HCT116 (cell line): ENCODE data around the gene ANKRD39. TPM values are rescaled to one million over a fixed set of nuclear protein-coding genes. Genes with fewer than 3 reads are reported as not detected.

ENCODE experiments used
- ATAC-seq: fragments of 200-7000 bp; cut with Tn5 transposase; 2 replicates; pipeline ENCODE4 v1.9.1; 2020; ENCODE audit warnings: mild to moderate bottlenecking, moderate library complexity
- BruUV-seq: library from RNA; stranded (reverse); fragments of 400-500 nt; replicated peaks from 2 replicates; lab custom pipeline; 2021; lab: Mats Ljungman, UMichigan
- CTCF ChIA-PET: fragments of 300-600 bp; sonication (Branson Sonifier 250); formaldehyde crosslinking; loops from one replicate; lab custom pipeline; 2021; ENCODE audit warnings: antibody characterized with exemption; lab: Charles Lee
- POLR2A ChIA-PET: fragments of 300-600, 350-600 bp; sonication (Branson Sonifier 250); formaldehyde crosslinking; loops from one replicate; lab custom pipeline; 2021; ENCODE audit warnings: antibody characterized with exemption; lab: Charles Lee
- RAD21 ChIA-PET, 2 experiments: fragments of 300-600 bp; sonication (Branson Sonifier 250); formaldehyde crosslinking; loops; one replicate each; lab custom pipeline; 2023; ENCODE audit warnings: low total read pairs in 2 of 2; ENCODE audit not compliant: uncharacterized antibody in 2 of 2, unreplicated experiment in 2 of 2, low non-redundant PET in 1 of 2; lab: Charles Lee
- DNase-seq: peaks from one replicate; pipeline ENCODE4 v3.0.0-alpha.2; 2010; ENCODE audit warnings: low read depth, low spot score
- H2AFZ ChIP-seq: fragments of 200-600 bp; shearing (Covaris generic), sonication (generic); 2 replicates; pipeline ENCODE4 v1.6.1; 2017; ENCODE audit warnings: low read depth, mixed run types, mixed read lengths, antibody characterized with exemption, low read length; ENCODE audit not compliant: poor library complexity, severe bottlenecking
- H3K27ac ChIP-seq: 2 replicates; pipeline ENCODE4 v1.5.1; 2012; ENCODE audit warnings: low read depth, low read length
- H3K27me3 ChIP-seq: fragments of 200-600 bp; sonication (generic); 2 replicates; pipeline ENCODE4 v1.6.1; 2016; ENCODE audit warnings: mixed run types, low read length, mixed read lengths; ENCODE audit not compliant: insufficient read depth
- H3K36me3 ChIP-seq, 2 experiments: fragments of 200-500 bp in 1 of 2; fragments of 200-600 bp in 1 of 2; sonication (Bioruptor generic) in 1 of 2; sonication (generic) in 1 of 2; 2 replicates each; pipeline versions ENCODE4 v1.5.1 to v1.6.1; 2014 to 2016; ENCODE audit warnings: low read length in 2 of 2, inconsistent platforms in 1 of 2, mixed read lengths in 1 of 2, mixed run types in 1 of 2; ENCODE audit not compliant: insufficient read depth in 2 of 2, control insufficient read depth in 1 of 2
- H3K4me1 ChIP-seq, 2 experiments: fragments of 200-600 bp in 1 of 2; sonication (generic) in 1 of 2; 2 replicates each; pipeline versions ENCODE4 v1.5.1 to v1.6.1; 2012 to 2017; ENCODE audit warnings: low read length in 2 of 2, inconsistent platforms in 1 of 2, mild to moderate bottlenecking in 1 of 2, mixed read lengths in 1 of 2, mixed run types in 1 of 2, moderate library complexity in 1 of 2; ENCODE audit not compliant: insufficient read depth in 2 of 2, control insufficient read depth in 1 of 2
- H3K4me2 ChIP-seq: fragments of 200-600 bp; sonication (generic); 2 replicates; pipeline ENCODE4 v1.6.1; 2017; ENCODE audit warnings: mixed run types, low read length, mixed read lengths
- H3K4me3 ChIP-seq, 2 experiments: fragments of 200-600 bp in 1 of 2; sonication (generic) in 1 of 2; replicated peaks in 1 of 2; 2 replicates each; pipeline ENCODE4 v1.5.1; 2011 to 2016; ENCODE audit warnings: low read length in 2 of 2, control low read depth in 1 of 2, low read depth in 1 of 2, mild to moderate bottlenecking in 1 of 2, mixed read lengths in 1 of 2, mixed run types in 1 of 2
- H3K79me2 ChIP-seq: fragments of 200-600 bp; sonication (generic); 2 replicates; pipeline ENCODE4 v1.6.1; 2017; ENCODE audit warnings: mild to moderate bottlenecking, mixed run types, low read length, moderate library complexity, mixed read lengths; ENCODE audit not compliant: insufficient read depth
- H3K9ac ChIP-seq: fragments of 200-600 bp; sonication (generic); 2 replicates; pipeline ENCODE4 v1.6.1; 2016; ENCODE audit warnings: low read length, mixed read lengths
- H3K9me2 ChIP-seq: fragments of 200-600 bp; sonication (generic), shearing (Covaris generic); 2 replicates; pipeline ENCODE4 v1.6.1; 2017; ENCODE audit warnings: mixed run types, mild to moderate bottlenecking, moderate library complexity; ENCODE audit not compliant: insufficient read depth
- H3K9me3 ChIP-seq, 2 experiments: fragments of 200-500 bp in 1 of 2; fragments of 200-600 bp in 1 of 2; sonication (Bioruptor generic) in 1 of 2; sonication (generic) in 1 of 2; 2 replicates each; pipeline ENCODE4 v1.6.1; 2014 to 2017; ENCODE audit warnings: low read length in 2 of 2, mixed read lengths in 2 of 2, inconsistent platforms in 1 of 2, low read depth in 1 of 2, mild to moderate bottlenecking in 1 of 2, mixed run types in 1 of 2, moderate library complexity in 1 of 2; ENCODE audit not compliant: control insufficient read depth in 1 of 2, insufficient read depth in 1 of 2
- H4K20me1 ChIP-seq: fragments of 200-600 bp; sonication (generic), shearing (Covaris generic); 2 replicates; pipeline ENCODE4 v1.6.1; 2017; ENCODE audit warnings: mixed run types, mild to moderate bottlenecking, moderate library complexity; ENCODE audit not compliant: insufficient read depth
- CBX3 ChIP-seq: IDR thresholded peaks from 2 replicates; pipeline ENCODE4 v1.6.1; 2012; ENCODE audit warnings: low read depth
- FOSL1 ChIP-seq: IDR thresholded peaks from 2 replicates; pipeline ENCODE4 v1.6.1; 2012; ENCODE audit warnings: low read depth
- POLR2AphosphoS5 ChIP-seq: IDR thresholded peaks from 2 replicates; pipeline ENCODE4 v1.6.1; 2011; ENCODE audit warnings: mild to moderate bottlenecking, low read depth, low read length, moderate library complexity
- SIN3A ChIP-seq: IDR thresholded peaks from 2 replicates; pipeline ENCODE4 v1.6.1; 2012; ENCODE audit warnings: low read depth
- YY1 ChIP-seq: IDR thresholded peaks from 2 replicates; pipeline ENCODE4 v1.6.1; 2011; ENCODE audit warnings: low read length, low read depth, moderate library complexity, mild to moderate bottlenecking; ENCODE audit not compliant: insufficient replicate concordance; ENCODE audit errors: extremely low read depth
- ZFX ChIP-seq: fragments of 450-650 bp; IDR thresholded peaks from 2 replicates; pipeline ENCODE4 v1.6.1; 2017
- intact Hi-C: fragments of 100-400 bp; cut with micrococcal nuclease; formaldehyde crosslinking; loops from 2 replicates; pipeline ENCODE4 v1.10.0; 2022
- total RNA-seq: library from RNA; stranded (reverse); gene quantifications from one replicate; pipeline ENCODE4 v1.2.1, GENCODE V29; 2021; ENCODE audit not compliant: unreplicated experiment
- TF ChIP-seq, protein P1 (sequence below): IDR thresholded peaks from 2 replicates; pipeline ENCODE4 v1.6.1; 2012
- TF ChIP-seq, protein P2 (sequence below), 3 experiments: fragments of 200-600 bp in 1 of 3; sonication (generic) in 1 of 3; IDR thresholded peaks in 2 of 3; conservative IDR thresholded peaks in 1 of 3; 2 replicates each; pipeline ENCODE4 v1.5.1; 2012 to 2017; ENCODE audit warnings: low read depth in 2 of 3, low read length in 2 of 3, antibody characterized with exemption in 1 of 3, borderline replicate concordance in 1 of 3, control low read depth in 1 of 3, mild to moderate bottlenecking in 1 of 3, mixed read lengths in 1 of 3, mixed run types in 1 of 3, moderate library complexity in 1 of 3; ENCODE audit not compliant: insufficient read depth in 1 of 3

The ANKRD39 gene
- total RNA-seq, 1 experiment from 2014 or later, result 24.2 TPM

DNA sequence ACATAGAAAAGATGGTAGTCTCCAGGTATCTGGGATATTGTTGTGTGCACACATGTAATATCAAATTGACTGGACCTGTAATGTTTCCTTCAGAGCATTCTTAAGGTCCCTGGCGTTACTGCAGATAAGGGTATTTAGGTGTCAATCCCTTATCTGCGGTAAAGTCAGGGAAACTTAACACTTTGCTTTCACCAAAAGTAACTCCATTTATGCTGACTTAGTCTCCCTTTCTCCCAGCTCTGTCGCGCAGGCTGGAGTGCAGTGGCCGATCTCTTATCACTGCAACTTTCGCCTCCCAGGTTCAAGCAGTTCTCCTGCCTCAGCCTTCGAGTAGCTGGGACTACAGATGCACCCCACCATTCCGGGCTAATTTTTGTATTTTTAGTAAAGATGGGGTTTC lies 39.9 kb downstream of the ANKRD39 start:
- H4K20me1 ChIP-seq, result no peaks in the 10 kb centered on the region
- POLR2A ChIA-PET, result no interaction called here
- H3K27me3 ChIP-seq, result no peaks in the 10 kb centered on the region
- H3K4me3 ChIP-seq, result peak overlapping the region; percentile 49 to 79; a peak in 3 of 4 replicates
- no peaks in the 10 kb centered on the region for H3K9me3 ChIP-seq
- RAD21 ChIA-PET, result no interaction called here
- H3K9ac ChIP-seq, result peak overlapping the region; percentile 75
- peaks cover 52% of the 10 kb centered on the region for H3K79me2 ChIP-seq
- intact Hi-C loops, result loop anchor here (2.0 kb wide), 1 partner anchor 51 kb away; no protein-coding TSS in a partner anchor
- no peak overlapping the region for H2AFZ ChIP-seq
- BruUV-seq, result no TSS peak
- DNase-seq (no peak), ATAC-seq (no peak)
- TF ChIP-seq, protein P1, sequence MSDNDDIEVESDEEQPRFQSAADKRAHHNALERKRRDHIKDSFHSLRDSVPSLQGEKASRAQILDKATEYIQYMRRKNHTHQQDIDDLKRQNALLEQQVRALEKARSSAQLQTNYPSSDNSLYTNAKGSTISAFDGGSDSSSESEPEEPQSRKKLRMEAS, result no peak
- TF ChIP-seq ZFX (no peak), YY1 (no peak), SIN3A (no peak), POLR2AphosphoS5 (no peak), CBX3 (no peak), FOSL1 (no peak)
- TF ChIP-seq, protein P2, sequence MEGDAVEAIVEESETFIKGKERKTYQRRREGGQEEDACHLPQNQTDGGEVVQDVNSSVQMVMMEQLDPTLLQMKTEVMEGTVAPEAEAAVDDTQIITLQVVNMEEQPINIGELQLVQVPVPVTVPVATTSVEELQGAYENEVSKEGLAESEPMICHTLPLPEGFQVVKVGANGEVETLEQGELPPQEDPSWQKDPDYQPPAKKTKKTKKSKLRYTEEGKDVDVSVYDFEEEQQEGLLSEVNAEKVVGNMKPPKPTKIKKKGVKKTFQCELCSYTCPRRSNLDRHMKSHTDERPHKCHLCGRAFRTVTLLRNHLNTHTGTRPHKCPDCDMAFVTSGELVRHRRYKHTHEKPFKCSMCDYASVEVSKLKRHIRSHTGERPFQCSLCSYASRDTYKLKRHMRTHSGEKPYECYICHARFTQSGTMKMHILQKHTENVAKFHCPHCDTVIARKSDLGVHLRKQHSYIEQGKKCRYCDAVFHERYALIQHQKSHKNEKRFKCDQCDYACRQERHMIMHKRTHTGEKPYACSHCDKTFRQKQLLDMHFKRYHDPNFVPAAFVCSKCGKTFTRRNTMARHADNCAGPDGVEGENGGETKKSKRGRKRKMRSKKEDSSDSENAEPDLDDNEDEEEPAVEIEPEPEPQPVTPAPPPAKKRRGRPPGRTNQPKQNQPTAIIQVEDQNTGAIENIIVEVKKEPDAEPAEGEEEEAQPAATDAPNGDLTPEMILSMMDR (IDR thresholded peaks at IDR 0.05 in 2 of 3, conservative IDR thresholded peaks at IDR 0.05 in 1 of 3; ENCODE audit: borderline replicate concordance in 1 of 3, insufficient read depth in 1 of 3, low read depth in 2 of 3, low read length in 2 of 3), result no peak
- peak overlapping the region; percentile 97 for H3K4me2 ChIP-seq
- no peaks in the 10 kb centered on the region for H3K9me2 ChIP-seq
- peaks cover 11 to 21% of the 10 kb centered on the region in 2 experiments for H3K4me1 ChIP-seq
- H3K36me3 ChIP-seq, result peaks cover 3 to 9% of the 10 kb centered on the region in 2 experiments; a peak in 1 of 4 replicates
- CTCF ChIA-PET, result interaction anchor here (1.7 kb wide), 1 partner anchor 268 kb away, joined by 7 read pairs; no protein-coding TSS in a partner anchor
- H3K27ac ChIP-seq, result no peak overlapping the region
